HG03060 (cell line): ENCODE measurements around the gene RNF150.
A peak's percentile ranks its signal among the peaks of the same experiment; 100 is the strongest.
"Not testable (repeated sequence)": the region's sequence is repeated elsewhere in the genome, so short reads cannot be mapped to it uniquely, and the experiment has no call there.

Source experiments
- ATAC-seq: cut with Tn5 transposase; IDR thresholded peaks from one replicate; pipeline ENCODE4 v1.9.1; 2021; ENCODE audit warnings: low read depth, moderate number of reproducible peaks; ENCODE audit not compliant: unreplicated experiment

Gene RNF150

GRCh38 chr4:141133146-141133998 lies at the start of gene RNF150:
RNF150 (minus strand) TSS chr4:141133469.
- peak; percentile 52 for ATAC-seq

GRCh38 chr4:141180991-141181761 lies 47.9 kb upstream of the RNF150 start:
- ATAC-seq: peak; percentile 55

- no peak for ATAC-seq
These were observed 46.5 kb upstream of the RNF150 start for GRCh38 chr4:141179474-141180373.

- ATAC-seq: no peak
These were observed 43.9 kb upstream of the RNF150 start for GRCh38 chr4:141177171-141177570.

GRCh38 chr4:141174457-141174856 lies 41.2 kb upstream of the RNF150 start:
- no peak for ATAC-seq

GRCh38 chr4:141170671-141171070 lies 37.4 kb upstream of the RNF150 start:
- ATAC-seq: no peak

GRCh38 chr4:141169391-141169790 lies 36.1 kb upstream of the RNF150 start:
- no peak for ATAC-seq

GRCh38 chr4:141165001-141165400 lies 31.7 kb upstream of the RNF150 start:
- ATAC-seq: not testable (repeated sequence)

- no peak for ATAC-seq
These were observed 25.8 kb upstream of the RNF150 start for GRCh38 chr4:141159027-141159426.

GRCh38 chr4:141158219-141158618 lies 24.9 kb upstream of the RNF150 start:
- no peak for ATAC-seq

- no peak for ATAC-seq
These were observed 22.3 kb upstream of the RNF150 start for GRCh38 chr4:141155586-141155985.

- no peak for ATAC-seq
These were observed 21.5 kb upstream of the RNF150 start for GRCh38 chr4:141154725-141155124.

- ATAC-seq: no peak
These were observed 20.7 kb upstream of the RNF150 start for GRCh38 chr4:141153751-141154510.

- ATAC-seq: no peak
These were observed 10.9 kb upstream of the RNF150 start for GRCh38 chr4:141144207-141144606.

GRCh38 chr4:141142423-141142822 lies 9.2 kb upstream of the RNF150 start:
- no peak for ATAC-seq

- no peak for ATAC-seq
These were observed 7.3 kb upstream of the RNF150 start for GRCh38 chr4:141140391-141141200.

GRCh38 chr4:141133999-141134995 lies 1.0 kb upstream of the RNF150 start:
- no peak for ATAC-seq

GRCh38 chr4:141132709-141133145 lies 542 bp downstream of the RNF150 start:
- ATAC-seq: no peak
